SHP77 (cell line): Measurements from ENCODE around the gene GRM6.

Experiments
- DNase-seq, 2 experiments: peaks; one replicate each; lab custom pipeline; 2025; lab: John Stamatoyannopoulos, UW

GRM6 gene

GRCh38 chr5:178983728-178984127, 11.4 kb downstream of the GRM6 start:
- DNase-seq = no peak

GRCh38 chr5:178982941-178983340, 12.2 kb downstream of the GRM6 start:
- no peak for DNase-seq

- no peak for DNase-seq
Observed at GRCh38 chr5:178981381-178981780, 13.7 kb downstream of the GRM6 start.

GRCh38 chr5:178965465-178966055, 29.6 kb downstream of the GRM6 start:
- DNase-seq = no peak

- DNase-seq = no peak
Observed at GRCh38 chr5:178941361-178941760, 53.8 kb downstream of the GRM6 start.

- no peak for DNase-seq
Observed at GRCh38 chr5:178940569-178941360, 54.4 kb downstream of the GRM6 start, which contains the start of gene ZNF454. ZNF454 (plus strand) TSS chr5:178941198; CDS start chr5:178942792, 1,594 bp downstream.

- DNase-seq = no peak
Observed at GRCh38 chr5:178931846-178932760, 63.0 kb downstream of the GRM6 start.
